Trophoblast cell (in vitro differentiated cells and primary cell): ENCODE measurements around the gene SPACA4.

ENCODE experiments used
- DNase-seq, 2 donors: peaks; one replicate each; pipeline ENCODE4 v3.0.0-alpha.2; 2016
- H2AFZ ChIP-seq: 2 replicates; pipeline ENCODE4 v1.6.1; 2013; ENCODE audit warnings: low read length, moderate library complexity, mild to moderate bottlenecking; ENCODE audit not compliant: insufficient read depth, poor library complexity
- H2AK5ac ChIP-seq: 2 replicates; pipeline ENCODE4 v1.6.1; 2013; ENCODE audit warnings: mild to moderate bottlenecking, low read length
- H2BK120ac ChIP-seq: 2 replicates; pipeline ENCODE4 v1.6.1; 2013; ENCODE audit warnings: low read length, mild to moderate bottlenecking, moderate library complexity; ENCODE audit not compliant: insufficient read depth, poor library complexity
- H2BK12ac ChIP-seq: 2 replicates; pipeline ENCODE4 v1.6.1; 2013; ENCODE audit warnings: mild to moderate bottlenecking, low read length, moderate library complexity
- H2BK5ac ChIP-seq: 2 replicates; pipeline ENCODE4 v1.6.1; 2013; ENCODE audit warnings: low read length, low read depth, moderate library complexity, mild to moderate bottlenecking; ENCODE audit not compliant: poor library complexity
- H3K14ac ChIP-seq: 2 replicates; pipeline ENCODE4 v1.6.1; 2013; ENCODE audit warnings: mild to moderate bottlenecking, low read length
- H3K18ac ChIP-seq: 2 replicates; pipeline ENCODE4 v1.6.1; 2013; ENCODE audit warnings: mild to moderate bottlenecking, low read length
- H3K23ac ChIP-seq: 2 replicates; pipeline ENCODE4 v1.6.1; 2013; ENCODE audit warnings: low read length
- H3K27ac ChIP-seq: 2 replicates; pipeline ENCODE4 v1.5.1; 2013; ENCODE audit warnings: low read depth, mild to moderate bottlenecking, inconsistent platforms, low read length, moderate library complexity
- H3K27me3 ChIP-seq: 2 replicates; pipeline ENCODE4 v1.6.1; 2013; ENCODE audit warnings: inconsistent platforms, mild to moderate bottlenecking, low read length, moderate library complexity; ENCODE audit not compliant: insufficient read depth
- H3K36me3 ChIP-seq, 2 experiments: 1 replicate in 1 of 2; 2 replicates in 1 of 2; pipeline ENCODE4 v1.6.1; 2013; ENCODE audit warnings: low read length in 2 of 2, mild to moderate bottlenecking in 2 of 2, moderate library complexity in 1 of 2; ENCODE audit not compliant: insufficient read depth in 2 of 2, control insufficient read depth in 1 of 2
- H3K4ac ChIP-seq: 2 replicates; pipeline ENCODE4 v1.6.1; 2013; ENCODE audit warnings: low read depth, mild to moderate bottlenecking, low read length, moderate library complexity
- H3K4me1 ChIP-seq, 2 experiments: 1 replicate in 1 of 2; 2 replicates in 1 of 2; pipeline ENCODE4 v1.6.1; 2013; ENCODE audit warnings: low read length in 2 of 2, mild to moderate bottlenecking in 2 of 2, moderate library complexity in 1 of 2; ENCODE audit not compliant: insufficient read depth in 2 of 2, control insufficient read depth in 1 of 2
- H3K4me2 ChIP-seq: 2 replicates; pipeline ENCODE4 v1.6.1; 2013; ENCODE audit warnings: inconsistent platforms, mild to moderate bottlenecking, low read length, moderate library complexity
- H3K4me3 ChIP-seq: 2 replicates; pipeline ENCODE4 v1.5.1; 2013; ENCODE audit warnings: mild to moderate bottlenecking, low read depth, low read length, inconsistent platforms
- H3K79me1 ChIP-seq: one replicate; pipeline ENCODE4 v1.6.1; 2013; ENCODE audit warnings: low read length
- H3K79me2 ChIP-seq: 2 replicates; pipeline ENCODE4 v1.6.1; 2013; ENCODE audit warnings: low read length, mild to moderate bottlenecking; ENCODE audit not compliant: control insufficient read depth, insufficient read depth, poor library complexity
- H3K9ac ChIP-seq: 2 replicates; pipeline ENCODE4 v1.6.1; 2013; ENCODE audit warnings: mild to moderate bottlenecking, low read length
- H3K9me3 ChIP-seq: 2 replicates; pipeline ENCODE4 v1.6.1; 2013; ENCODE audit warnings: low read depth, mild to moderate bottlenecking, control low read depth, inconsistent platforms, low read length; ENCODE audit not compliant: insufficient read depth
- H4K12ac ChIP-seq: 2 replicates; pipeline ENCODE4 v1.6.1; 2013; ENCODE audit warnings: low read depth, mild to moderate bottlenecking, low read length, moderate library complexity
- H4K8ac ChIP-seq: 2 replicates; pipeline ENCODE4 v1.6.1; 2013; ENCODE audit warnings: low read depth, mild to moderate bottlenecking, low read length, moderate library complexity
- H4K91ac ChIP-seq: one replicate; pipeline ENCODE4 v1.6.1; 2013; ENCODE audit warnings: low read depth, mild to moderate bottlenecking, low read length, moderate library complexity
- WGBS: extraction: QIAGEN DNeasy Blood & Tissue Kit; methylation state at CpG from one replicate; pipeline ENCODE4 v1.1.7; 2013; ENCODE audit warnings: missing lambda C conversion rate; ENCODE audit not compliant: insufficient read length, insufficient coverage; ENCODE audit errors: extremely low coverage; 5-methylcytosine and 5-hydroxymethylcytosine counted together

The SPACA4 gene

DNA sequence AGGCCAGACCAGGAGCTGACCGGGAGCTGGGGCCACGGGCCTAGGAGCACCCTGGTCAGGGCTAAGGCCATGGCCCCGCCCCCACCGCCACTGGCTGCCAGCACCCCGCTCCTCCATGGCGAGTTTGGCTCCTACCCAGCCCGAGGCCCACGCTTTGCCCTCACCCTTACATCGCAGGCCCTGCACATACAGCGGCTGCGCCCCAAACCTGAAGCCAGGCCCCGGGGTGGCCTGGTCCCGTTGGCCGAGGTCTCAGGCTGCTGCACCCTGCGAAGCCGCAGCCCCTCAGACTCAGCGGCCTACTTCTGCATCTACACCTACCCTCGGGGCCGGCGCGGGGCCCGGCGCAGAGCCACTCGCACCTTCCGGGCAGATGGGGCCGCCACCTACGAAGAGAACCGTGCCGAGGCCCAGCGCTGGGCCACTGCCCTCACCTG, 19.4 kb downstream of the SPACA4 start:
- Histone ChIP-seq H2BK12ac (no peak overlapping the region), H3K27me3 (no peaks in the 10 kb centered on the region), H3K9me3 (no peaks in the 10 kb centered on the region), H3K79me1 (peaks cover 5% of the 10 kb centered on the region), H3K9ac (no peak overlapping the region), H4K8ac (no peak overlapping the region), H3K18ac (no peak overlapping the region), H3K4me3 (no peak overlapping the region), H4K91ac (no peak overlapping the region), H3K4me1 (peaks cover 10 to 20% of the 10 kb centered on the region in 2 experiments), H3K27ac (no peak overlapping the region), H3K4ac (no peak overlapping the region), H3K79me2 (no peaks in the 10 kb centered on the region), H4K12ac (no peak overlapping the region), H2BK5ac (no peak overlapping the region), H2AK5ac (no peak overlapping the region), H2BK120ac (no peak overlapping the region), H3K4me2 (no peak overlapping the region), H3K23ac (no peak overlapping the region), H3K36me3 (peaks cover 2 to 3% of the 10 kb centered on the region in 2 experiments), H3K14ac (no peak overlapping the region), H2AFZ (no peak overlapping the region)
- no peak for DNase-seq
- no CpG with 5 or more reads among the region's 30 CpGs for WGBS

- Histone ChIP-seq H3K4me1 (peaks cover 10 to 23% of the 10 kb centered on the region in 2 experiments), H3K36me3 (peaks cover 2 to 3% of the 10 kb centered on the region in 2 experiments), H3K23ac (no peak overlapping the region), H2BK120ac (no peak overlapping the region), H3K18ac (no peak overlapping the region), H3K4ac (no peak overlapping the region), H3K4me2 (no peak overlapping the region), H2BK5ac (no peak overlapping the region), H2AK5ac (no peak overlapping the region), H3K79me1 (peaks cover 5% of the 10 kb centered on the region), H3K27me3 (no peaks in the 10 kb centered on the region), H4K91ac (no peak overlapping the region), H3K79me2 (no peaks in the 10 kb centered on the region), H2BK12ac (no peak overlapping the region), H4K12ac (no peak overlapping the region), H2AFZ (no peak overlapping the region), H3K9me3 (no peaks in the 10 kb centered on the region), H3K27ac (no peak overlapping the region), H4K8ac (no peak overlapping the region), H3K14ac (no peak overlapping the region), H3K9ac (no peak overlapping the region), H3K4me3 (no peak overlapping the region)
- no peak for DNase-seq
- no CpG with 5 or more reads among the region's 6 CpGs for WGBS
Observed at GRCh38 chr19:48627201-48627864, 20.8 kb downstream of the SPACA4 start.

GRCh38 chr19:48627865-48628314, 21.3 kb downstream of the SPACA4 start:
- Histone ChIP-seq H2AK5ac (no peak overlapping the region), H2BK120ac (no peak overlapping the region), H4K91ac (no peak overlapping the region), H3K27me3 (no peaks in the 10 kb centered on the region), H3K18ac (no peak overlapping the region), H3K36me3 (peaks cover 2 to 3% of the 10 kb centered on the region in 2 experiments), H2AFZ (no peak overlapping the region), H3K4me2 (no peak overlapping the region), H4K8ac (no peak overlapping the region), H3K4me1 (peaks cover 10 to 26% of the 10 kb centered on the region in 2 experiments), H3K4ac (no peak overlapping the region), H2BK5ac (no peak overlapping the region), H2BK12ac (no peak overlapping the region), H3K79me1 (peaks cover 5% of the 10 kb centered on the region), H3K9ac (no peak overlapping the region), H3K23ac (no peak overlapping the region), H3K79me2 (no peaks in the 10 kb centered on the region), H3K14ac (no peak overlapping the region), H4K12ac (no peak overlapping the region), H3K4me3 (no peak overlapping the region), H3K27ac (no peak overlapping the region), H3K9me3 (no peaks in the 10 kb centered on the region)
- no CpG with 5 or more reads among the region's 17 CpGs for WGBS
- DNase-seq, result no peak

GRCh38 chr19:48628486-48629296, 22.1 kb downstream of the SPACA4 start:
- H2BK12ac ChIP-seq, result no peak overlapping the region
- H3K4me1 ChIP-seq, result peaks cover 10 to 30% of the 10 kb centered on the region in 2 experiments
- no peak overlapping the region for H3K27ac ChIP-seq
- no peak overlapping the region for H4K8ac ChIP-seq
- peaks cover 2 to 3% of the 10 kb centered on the region in 2 experiments for H3K36me3 ChIP-seq
- H2AFZ ChIP-seq, result no peak overlapping the region
- no peak for DNase-seq
- no peak overlapping the region for H3K9ac ChIP-seq
- no peak overlapping the region for H3K18ac ChIP-seq
- peaks cover 3% of the 10 kb centered on the region for H3K79me1 ChIP-seq
- peaks cover 3% of the 10 kb centered on the region for H3K9me3 ChIP-seq
- H3K4me2 ChIP-seq, result no peak overlapping the region
- no peak overlapping the region for H2BK120ac ChIP-seq
- H2BK5ac ChIP-seq, result no peak overlapping the region
- no peak overlapping the region for H3K4ac ChIP-seq
- H2AK5ac ChIP-seq, result no peak overlapping the region
- no peak overlapping the region for H3K23ac ChIP-seq
- no peak overlapping the region for H4K91ac ChIP-seq
- H3K14ac ChIP-seq, result no peak overlapping the region
- no peaks in the 10 kb centered on the region for H3K79me2 ChIP-seq
- no peaks in the 10 kb centered on the region for H3K27me3 ChIP-seq
- no peak overlapping the region for H4K12ac ChIP-seq
- no CpG with 5 or more reads among the region's 34 CpGs for WGBS
- H3K4me3 ChIP-seq, result no peak overlapping the region
